IMR-90 (cell line): ENCODE measurements around the gene LRRC73. TPM values are rescaled to one million over a fixed set of nuclear protein-coding genes. Genes with fewer than 3 reads are reported as not detected.
"Not testable (repeated sequence)": the region's sequence is repeated elsewhere in the genome, so short reads cannot be mapped to it uniquely, and the experiment has no call there.

Source experiments
- ATAC-seq: fragments of 200-7000 bp; cut with Tn5 transposase; 2 replicates; pipeline ENCODE4 v1.9.1; 2020; ENCODE audit warnings: low read depth, mild to moderate bottlenecking, moderate library complexity
- BruUV-seq: library from RNA; stranded (reverse); fragments of 400-500 nt; replicated peaks from 2 replicates; lab custom pipeline; 2021; lab: Mats Ljungman, UMichigan
- CTCF ChIA-PET: fragments of 300-600 bp; formaldehyde crosslinking; extraction: SDS; loops from one replicate; lab custom pipeline; 2021; ENCODE audit warnings: antibody characterized with exemption; lab: Yijun Ruan, JAX
- POLR2A ChIA-PET: fragments of 300-600 bp; sonication (Branson Sonifier 250); formaldehyde crosslinking; loops from one replicate; lab custom pipeline; 2022; ENCODE audit warnings: antibody characterized with exemption; ENCODE audit not compliant: unreplicated experiment; lab: Charles Lee
- DNase-seq: peaks from one replicate; pipeline ENCODE4 v3.0.0; 2013
- H2AFZ ChIP-seq: replicated peaks from 2 replicates; pipeline ENCODE3; 2013; ENCODE audit warnings: low read length, mild to moderate bottlenecking; ENCODE audit not compliant: poor library complexity
- H2AK5ac ChIP-seq: 2 replicates; pipeline ENCODE4 v1.6.1; 2013; ENCODE audit warnings: low read depth, low read length, inconsistent platforms
- H2AK9ac ChIP-seq: replicated peaks from 2 replicates; pipeline ENCODE3; 2013; ENCODE audit warnings: mild to moderate bottlenecking, low read depth, low read length, moderate library complexity; ENCODE audit not compliant: poor library complexity
- H2BK120ac ChIP-seq: 2 replicates; pipeline ENCODE4 v1.6.1; 2013; ENCODE audit warnings: low read depth, low read length, inconsistent platforms
- H2BK15ac ChIP-seq: 3 replicates; pipeline ENCODE4 v1.6.1; 2013; ENCODE audit warnings: low read depth, low read length, inconsistent platforms
- H2BK20ac ChIP-seq: 2 replicates; pipeline ENCODE4 v1.6.1; 2013; ENCODE audit warnings: low read depth, mild to moderate bottlenecking, inconsistent platforms, low read length, moderate library complexity
- H2BK5ac ChIP-seq: 2 replicates; pipeline ENCODE4 v1.6.1; 2013; ENCODE audit warnings: mild to moderate bottlenecking, low read depth, low read length, inconsistent platforms; ENCODE audit not compliant: poor library complexity, severe bottlenecking
- H3K14ac ChIP-seq: replicated peaks from 2 replicates; pipeline ENCODE4 v1.6.1; 2013; ENCODE audit warnings: low read depth, low read length, inconsistent platforms
- H3K18ac ChIP-seq: 2 replicates; pipeline ENCODE4 v1.6.1; 2013; ENCODE audit warnings: low read depth, low read length, control low read depth
- H3K23ac ChIP-seq: 2 replicates; pipeline ENCODE4 v1.6.1; 2013; ENCODE audit warnings: low read depth, low read length, inconsistent platforms
- H3K27ac ChIP-seq: 2 replicates; pipeline ENCODE4 v1.5.1; 2013; ENCODE audit warnings: mild to moderate bottlenecking, control low read depth, low read length; ENCODE audit not compliant: insufficient read depth
- H3K27me3 ChIP-seq: 2 replicates; pipeline ENCODE4 v1.6.1; 2013; ENCODE audit warnings: low read length; ENCODE audit not compliant: control insufficient read depth, insufficient read depth
- H3K36me3 ChIP-seq: 2 replicates; pipeline ENCODE4 v1.6.1; 2013; ENCODE audit warnings: low read length, mixed read lengths; ENCODE audit not compliant: control insufficient read depth, insufficient read depth
- H3K4ac ChIP-seq: 2 replicates; pipeline ENCODE4 v1.6.1; 2013; ENCODE audit warnings: low read depth, low read length, inconsistent platforms
- H3K4me1 ChIP-seq: 2 replicates; pipeline ENCODE4 v1.6.1; 2013; ENCODE audit warnings: low read length, mixed read lengths; ENCODE audit not compliant: control insufficient read depth, insufficient read depth
- H3K4me2 ChIP-seq: 2 replicates; pipeline ENCODE4 v1.6.1; 2013; ENCODE audit warnings: low read depth, mild to moderate bottlenecking, control low read depth, low read length, moderate library complexity
- H3K4me3 ChIP-seq: 2 replicates; pipeline ENCODE4 v1.5.1; 2013; ENCODE audit warnings: low read depth, mild to moderate bottlenecking, control low read depth, low read length, moderate library complexity; ENCODE audit not compliant: insufficient read depth
- H3K56ac ChIP-seq: 2 replicates; pipeline ENCODE4 v1.6.1; 2013; ENCODE audit warnings: low read length, inconsistent platforms; ENCODE audit not compliant: insufficient read depth; ENCODE audit errors: extremely low read depth
- H3K79me1 ChIP-seq, 2 experiments: 2 replicates each; pipeline ENCODE4 v1.6.1; 2013; ENCODE audit warnings: low read length in 2 of 2, inconsistent platforms in 1 of 2, low read depth in 1 of 2
- H3K9ac ChIP-seq: 2 replicates; pipeline ENCODE4 v1.6.1; 2013; ENCODE audit warnings: low read depth, low read length, control low read depth
- H3K9me1 ChIP-seq: 2 replicates; pipeline ENCODE4 v1.6.1; 2013; ENCODE audit warnings: low read length, inconsistent platforms; ENCODE audit not compliant: insufficient read depth
- H3K9me3 ChIP-seq: 2 replicates; pipeline ENCODE4 v1.6.1; 2013; ENCODE audit warnings: low read length; ENCODE audit not compliant: control insufficient read depth, insufficient read depth
- H4K20me1 ChIP-seq: 2 replicates; pipeline ENCODE4 v1.6.1; 2013; ENCODE audit warnings: low read length, inconsistent platforms; ENCODE audit not compliant: insufficient read depth
- H4K5ac ChIP-seq: 2 replicates; pipeline ENCODE4 v1.6.1; 2013; ENCODE audit warnings: mild to moderate bottlenecking, low read depth, low read length, control low read depth
- H4K8ac ChIP-seq, 2 experiments: 2 replicates each; pipeline ENCODE4 v1.6.1; 2013; ENCODE audit warnings: low read depth in 2 of 2, low read length in 2 of 2, control low read depth in 1 of 2, inconsistent platforms in 1 of 2
- H4K91ac ChIP-seq: 2 replicates; pipeline ENCODE4 v1.6.1; 2013; ENCODE audit warnings: low read depth, low read length, inconsistent platforms; ENCODE audit not compliant: insufficient read depth
- WGBS, 2 experiments: methylation state at CpG; one replicate each; pipeline versions ENCODE4 v1.1.5 to v1.1.7; 2013; ENCODE audit warnings: missing lambda C conversion rate in 2 of 2; ENCODE audit not compliant: insufficient read length in 1 of 2; ENCODE audit errors: extremely low coverage in 2 of 2; 5-methylcytosine and 5-hydroxymethylcytosine counted together
- dilution Hi-C: fragments of 300-500 bp; cut with HindIII; formaldehyde crosslinking; loops from one replicate; pipeline ENCODE4 v1.14.3; 2018; ENCODE audit warnings: low sequenced_read_pairs; ENCODE audit not compliant: unreplicated experiment
- in situ Hi-C: fragments of 300-500 bp; cut with MboI; formaldehyde crosslinking; loops from 3 replicates; pipeline ENCODE4 v1.14.3; 2019; ENCODE audit warnings: low sequenced_read_pairs, inconsistent platforms, mixed read lengths
- intact Hi-C: fragments of 100-400 bp; cut with micrococcal nuclease; formaldehyde crosslinking; loops from 2 replicates; pipeline ENCODE4 v1.10.0; 2022
- polyA plus RNA-seq, 3 experiments: library from polyadenylated mRNA; depleted of rRNA; stranded (reverse); fragments of >200 nt; gene quantifications; 2 replicates each; pipeline ENCODE4 v1.2.3, GENCODE V29; 2012; ENCODE audit warnings: low replicate concordance in 1 of 3
- total RNA-seq: library from RNA; depleted of rRNA; stranded (reverse); fragments of >200 nt; gene quantifications from 2 replicates; pipeline ENCODE4 v1.2.3, GENCODE V29; 2012

Gene LRRC73
- total and polyA plus RNA-seq, 2 of the 4 experiments (the other 2 are of a cell fraction) = under 0.01 to 0.31 TPM

- H3K79me1 ChIP-seq, H4K5ac ChIP-seq, H2BK120ac ChIP-seq, H2BK20ac ChIP-seq, dilution Hi-C loops, intact Hi-C loops, H2AFZ ChIP-seq, H4K91ac ChIP-seq, H3K9me3 ChIP-seq, DNase-seq, H2AK9ac ChIP-seq, POLR2A ChIA-PET, BruUV-seq, H2BK5ac ChIP-seq, ATAC-seq, H3K4me3 ChIP-seq, H3K14ac ChIP-seq, H3K27ac ChIP-seq, H3K4me1 ChIP-seq, H3K9ac ChIP-seq, H3K4ac ChIP-seq, H3K4me2 ChIP-seq, H3K23ac ChIP-seq, in situ Hi-C loops, H3K36me3 ChIP-seq, H4K20me1 ChIP-seq, H3K56ac ChIP-seq, H3K18ac ChIP-seq, H3K9me1 ChIP-seq, H2BK15ac ChIP-seq, H2AK5ac ChIP-seq, H4K8ac ChIP-seq: not testable (repeated sequence)
- 80% methylated on average over 2 of the region's 15 CpGs; no CpG with 5 or more reads in 1 of the 2 experiments for WGBS, 2 experiments
- CTCF ChIA-PET = interaction anchor here (0.6 kb wide), 1 partner anchor 218 kb away, joined by 3 read pairs; no protein-coding TSS in a partner anchor
- H3K27me3 ChIP-seq = peaks cover 28% of the 10 kb centered on the region
Measured at GRCh38 chr6:43458154-43458553, 52.0 kb downstream of the LRRC73 start.
